Measurements from ENCODE around the gene IPMK.

The IPMK gene

GRCh38 chr10:58243269-58243668 is 24.4 kb downstream of the IPMK start:
- H3K4me2 ChIP-seq (ENCODE audit: low read length), result no peak overlapping the region
- H3F3A ChIP-seq (ENCODE audit: control insufficient read depth, insufficient read depth), result no peaks in the 10 kb centered on the region
- no peak for TF ChIP-seq CTCF (IDR thresholded peaks at IDR 0.05; ENCODE audit: low read depth, low read length, poor library complexity, severe bottlenecking)
- TF ChIP-seq EZH2phosphoT487 (IDR thresholded peaks at IDR 0.05; ENCODE audit: borderline replicate concordance, low read length), result no peak
- no peak overlapping the region for H3K4me3 ChIP-seq (ENCODE audit: low read length)
- peaks cover 54% of the 10 kb centered on the region for H3K79me2 ChIP-seq (ENCODE audit: control insufficient read depth, low read length)
- no peaks in the 10 kb centered on the region for H3K36me3 ChIP-seq (ENCODE audit: control insufficient read depth, low read length)
- no peaks in the 10 kb centered on the region for H4K20me1 ChIP-seq (ENCODE audit: control insufficient read depth, insufficient read depth, low read depth, low read length)
- no peak overlapping the region for H3K27ac ChIP-seq (ENCODE audit: low read depth, low read length)
- no peaks in the 10 kb centered on the region for H3K9me2 ChIP-seq (replicated peaks; ENCODE audit: control insufficient read depth, low read length)
- H3K27me3 ChIP-seq (ENCODE audit: control insufficient read depth, low read length), result no peaks in the 10 kb centered on the region
- peaks cover 18% of the 10 kb centered on the region for H3K4me1 ChIP-seq (ENCODE audit: control insufficient read depth, low read length)
- H3K9me3 ChIP-seq (ENCODE audit: control insufficient read depth, insufficient read depth, low read length), result peaks cover 3% of the 10 kb centered on the region; the same call in 1 of the 2 replicates

DNA sequence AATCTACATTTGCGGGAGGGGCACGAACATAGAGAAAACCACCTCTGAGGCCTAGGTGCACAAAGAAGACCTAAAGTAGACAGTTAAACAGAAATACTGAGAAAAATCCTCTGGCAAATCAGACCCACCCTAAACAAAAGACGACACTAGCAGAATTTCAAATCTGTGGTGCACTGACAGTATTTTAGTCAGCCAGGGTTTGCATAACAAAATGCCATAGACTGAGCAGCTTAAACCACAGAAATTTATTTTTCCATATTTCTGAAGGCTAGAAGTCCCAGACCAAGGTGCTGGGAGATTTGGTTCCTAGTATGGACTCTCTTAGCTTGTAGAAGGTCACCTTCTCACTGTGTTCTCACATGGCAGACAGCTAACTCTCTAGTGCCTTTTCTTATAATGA is 26.3 kb downstream of the IPMK start:
- Histone ChIP-seq H3K4me1 (ENCODE audit: control insufficient read depth, low read length) (peaks cover 18% of the 10 kb centered on the region), H3K27me3 (ENCODE audit: control insufficient read depth, low read length) (no peaks in the 10 kb centered on the region), H3K4me2 (ENCODE audit: low read length) (no peak overlapping the region), H3K36me3 (ENCODE audit: control insufficient read depth, low read length) (peaks cover 14% of the 10 kb centered on the region), H3K9me3 (ENCODE audit: control insufficient read depth, insufficient read depth, low read length) (peaks cover 3% of the 10 kb centered on the region; the same call in 1 of the 2 replicates), H3K79me2 (ENCODE audit: control insufficient read depth, low read length) (peaks cover 55% of the 10 kb centered on the region), H3K4me3 (ENCODE audit: low read length) (no peak overlapping the region), H3F3A (ENCODE audit: control insufficient read depth, insufficient read depth) (no peaks in the 10 kb centered on the region), H3K9me2 (replicated peaks; ENCODE audit: control insufficient read depth, low read length) (no peaks in the 10 kb centered on the region), H3K27ac (ENCODE audit: low read depth, low read length) (no peak overlapping the region), H4K20me1 (ENCODE audit: control insufficient read depth, insufficient read depth, low read depth, low read length) (no peaks in the 10 kb centered on the region)
- TF ChIP-seq EZH2phosphoT487 (IDR thresholded peaks at IDR 0.05; ENCODE audit: borderline replicate concordance, low read length) (no peak), CTCF (IDR thresholded peaks at IDR 0.05; ENCODE audit: low read depth, low read length, poor library complexity, severe bottlenecking) (no peak)

DNA sequence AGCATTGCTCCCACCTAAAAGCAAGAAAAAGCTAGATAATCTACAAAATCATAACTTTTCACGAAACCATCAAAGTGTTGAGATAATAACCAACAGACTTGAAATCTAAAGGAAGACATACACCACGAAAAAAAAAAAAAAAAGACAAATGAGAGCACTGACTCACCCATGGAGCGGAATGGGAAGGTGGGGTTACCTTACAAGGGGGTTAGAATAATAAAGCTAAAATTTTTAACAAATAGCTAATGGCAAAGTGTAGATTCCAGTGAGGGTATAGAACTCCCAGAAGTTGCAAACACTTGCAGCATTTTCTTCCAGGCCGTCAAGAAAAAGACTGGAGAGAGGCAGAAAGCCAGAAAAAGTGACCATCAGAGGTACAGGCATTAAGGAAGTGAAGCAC is 27.2 kb downstream of the IPMK start:
- peaks cover 21% of the 10 kb centered on the region for H3K36me3 ChIP-seq (ENCODE audit: control insufficient read depth, low read length)
- no peaks in the 10 kb centered on the region for H3F3A ChIP-seq (ENCODE audit: control insufficient read depth, insufficient read depth)
- TF ChIP-seq CTCF (IDR thresholded peaks at IDR 0.05; ENCODE audit: low read depth, low read length, poor library complexity, severe bottlenecking) (no peak), EZH2phosphoT487 (IDR thresholded peaks at IDR 0.05; ENCODE audit: borderline replicate concordance, low read length) (no peak)
- H3K27ac ChIP-seq (ENCODE audit: low read depth, low read length), result no peak overlapping the region
- H3K4me1 ChIP-seq (ENCODE audit: control insufficient read depth, low read length), result peaks cover 18% of the 10 kb centered on the region
- H3K79me2 ChIP-seq (ENCODE audit: control insufficient read depth, low read length), result peaks cover 55% of the 10 kb centered on the region
- H3K9me2 ChIP-seq (replicated peaks; ENCODE audit: control insufficient read depth, low read length), result no peaks in the 10 kb centered on the region
- H3K4me2 ChIP-seq (ENCODE audit: low read length), result no peak overlapping the region
- no peak overlapping the region for H3K4me3 ChIP-seq (ENCODE audit: low read length)
- no peaks in the 10 kb centered on the region for H4K20me1 ChIP-seq (ENCODE audit: control insufficient read depth, insufficient read depth, low read depth, low read length)
- no peaks in the 10 kb centered on the region for H3K27me3 ChIP-seq (ENCODE audit: control insufficient read depth, low read length)
- peaks cover 3% of the 10 kb centered on the region; the same call in 1 of the 2 replicates for H3K9me3 ChIP-seq (ENCODE audit: control insufficient read depth, insufficient read depth, low read length)

All from DOHH2 (cell line).